HFF-Myc (cell line): ENCODE measurements around the gene ESR1.
"Not testable (repeated sequence)": the region's sequence is repeated elsewhere in the genome, so short reads cannot be mapped to it uniquely, and the experiment has no call there.

ENCODE experiments used
- DNase-seq: peaks from one replicate; pipeline ENCODE4 v3.0.0-alpha.2; 2011; ENCODE audit warnings: low read depth; ENCODE audit errors: extremely low read depth
- H3K4me3 ChIP-seq: replicated peaks from 2 replicates; pipeline ENCODE4 v1.5.1; 2011; ENCODE audit warnings: low read depth, mild to moderate bottlenecking, control low read depth, low read length
- TF ChIP-seq, protein P1 (sequence below): IDR thresholded peaks from 2 replicates; pipeline ENCODE4 v1.5.1; 2012; ENCODE audit warnings: mild to moderate bottlenecking, low read depth, low read length, control low read depth; ENCODE audit errors: missing control alignments

ESR1 gene

DNA sequence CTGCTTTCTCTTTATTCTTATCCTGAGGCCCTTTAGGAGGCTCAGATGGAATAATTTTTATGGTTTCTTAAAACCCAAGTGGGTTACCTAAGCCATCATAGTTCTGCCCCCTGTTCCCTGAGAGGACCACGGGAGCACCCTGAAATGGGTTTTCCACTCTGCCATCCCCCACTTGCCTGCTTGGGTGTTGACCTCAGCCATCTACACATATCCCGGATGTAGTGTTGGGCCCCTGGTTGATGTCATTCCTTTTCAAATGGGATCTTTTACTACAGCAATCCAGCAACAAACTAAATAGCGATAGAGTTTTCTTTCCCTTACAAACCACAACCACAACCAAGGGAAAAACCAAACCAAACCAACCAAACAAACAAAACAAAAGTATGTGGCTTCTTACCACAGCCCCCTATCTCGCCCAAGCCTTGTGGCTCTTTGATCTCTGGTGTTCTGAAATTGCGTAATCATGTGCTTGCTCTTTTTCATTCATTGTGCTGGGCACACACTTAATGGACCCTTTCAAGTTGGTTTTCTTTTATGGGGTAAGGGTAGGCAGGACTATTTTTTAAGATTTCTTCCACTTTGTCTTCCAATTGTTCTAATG, 154.9 kb downstream of the ESR1 start:
- DNase-seq = no peak

DNA sequence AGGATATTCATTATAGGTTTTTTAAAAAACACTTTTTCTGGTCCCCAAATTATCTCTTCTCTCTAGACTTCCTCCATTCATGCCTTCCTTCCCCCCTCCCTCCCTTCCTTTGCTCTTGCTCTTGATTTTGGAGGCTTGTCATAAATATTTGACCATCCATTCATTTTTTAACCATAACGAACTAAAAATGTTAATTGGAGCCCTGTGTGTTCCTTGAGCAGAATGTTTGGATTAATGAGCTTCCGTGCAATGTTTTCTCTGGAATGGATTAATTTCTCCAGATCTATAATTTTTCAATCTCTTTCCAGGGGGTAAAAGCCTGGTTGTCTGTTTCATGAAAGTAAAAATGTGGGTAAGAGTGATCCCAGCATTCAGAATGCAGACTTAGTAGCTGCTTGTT, 155.5 kb downstream of the ESR1 start:
- TF ChIP-seq, protein P1, sequence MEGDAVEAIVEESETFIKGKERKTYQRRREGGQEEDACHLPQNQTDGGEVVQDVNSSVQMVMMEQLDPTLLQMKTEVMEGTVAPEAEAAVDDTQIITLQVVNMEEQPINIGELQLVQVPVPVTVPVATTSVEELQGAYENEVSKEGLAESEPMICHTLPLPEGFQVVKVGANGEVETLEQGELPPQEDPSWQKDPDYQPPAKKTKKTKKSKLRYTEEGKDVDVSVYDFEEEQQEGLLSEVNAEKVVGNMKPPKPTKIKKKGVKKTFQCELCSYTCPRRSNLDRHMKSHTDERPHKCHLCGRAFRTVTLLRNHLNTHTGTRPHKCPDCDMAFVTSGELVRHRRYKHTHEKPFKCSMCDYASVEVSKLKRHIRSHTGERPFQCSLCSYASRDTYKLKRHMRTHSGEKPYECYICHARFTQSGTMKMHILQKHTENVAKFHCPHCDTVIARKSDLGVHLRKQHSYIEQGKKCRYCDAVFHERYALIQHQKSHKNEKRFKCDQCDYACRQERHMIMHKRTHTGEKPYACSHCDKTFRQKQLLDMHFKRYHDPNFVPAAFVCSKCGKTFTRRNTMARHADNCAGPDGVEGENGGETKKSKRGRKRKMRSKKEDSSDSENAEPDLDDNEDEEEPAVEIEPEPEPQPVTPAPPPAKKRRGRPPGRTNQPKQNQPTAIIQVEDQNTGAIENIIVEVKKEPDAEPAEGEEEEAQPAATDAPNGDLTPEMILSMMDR = no peak
- no peak for DNase-seq

More for the DNA sequence above, 154.9 kb downstream of the ESR1 start:
- no peak overlapping the region for H3K4me3 ChIP-seq
- TF ChIP-seq, protein P1 = no peak

DNA sequence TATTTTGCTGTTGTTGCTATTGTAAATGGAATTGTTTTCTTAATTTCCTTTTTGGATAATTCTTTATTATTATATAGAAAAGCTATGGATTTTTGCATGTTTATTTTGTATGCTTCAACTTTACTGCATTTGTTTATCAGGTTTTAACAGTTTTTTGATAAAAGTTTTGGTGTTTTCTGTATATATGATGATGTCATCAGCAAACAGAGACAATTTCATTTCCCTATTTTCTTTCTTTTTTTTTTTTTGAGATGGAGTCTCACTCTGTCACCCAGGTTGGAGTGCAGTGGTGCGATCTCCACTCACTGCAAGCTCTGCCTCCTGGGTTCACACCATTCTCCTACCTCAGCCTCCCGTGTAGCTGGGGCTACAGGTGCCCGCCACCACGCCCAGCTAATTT, 156.9 kb downstream of the ESR1 start:
- H3K4me3 ChIP-seq, DNase-seq: not testable (repeated sequence)

More for the DNA sequence above, 155.5 kb downstream of the ESR1 start:
- H3K4me3 ChIP-seq = no peak overlapping the region

DNA sequence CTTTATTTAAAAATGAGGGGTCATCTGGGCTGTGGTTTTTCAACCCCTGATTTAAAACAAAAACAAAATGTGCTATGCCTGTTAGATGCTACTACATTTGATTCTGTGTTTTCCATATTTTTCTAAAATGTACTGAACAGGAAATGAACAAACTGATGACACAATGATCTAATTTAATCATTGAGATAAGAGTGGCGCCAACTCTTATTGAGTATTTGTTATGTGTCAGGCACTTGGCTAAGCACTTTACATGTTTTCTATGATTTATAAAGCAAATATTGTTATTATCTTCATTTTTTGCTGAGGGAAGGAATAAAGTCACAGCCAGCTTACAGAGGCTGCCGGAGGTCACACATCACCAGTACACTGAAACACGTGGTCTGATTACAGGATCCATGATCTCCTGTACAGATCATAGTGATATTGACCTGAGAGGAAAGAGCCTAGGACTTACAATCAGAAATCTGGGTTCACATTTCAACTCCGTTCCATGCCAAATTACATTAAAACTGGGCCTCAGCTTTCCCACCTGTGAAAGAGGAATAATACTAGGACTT, 166.7 kb downstream of the ESR1 start:
- no peak overlapping the region for H3K4me3 ChIP-seq
- DNase-seq = no peak
- TF ChIP-seq, protein P1 = no peak

DNA sequence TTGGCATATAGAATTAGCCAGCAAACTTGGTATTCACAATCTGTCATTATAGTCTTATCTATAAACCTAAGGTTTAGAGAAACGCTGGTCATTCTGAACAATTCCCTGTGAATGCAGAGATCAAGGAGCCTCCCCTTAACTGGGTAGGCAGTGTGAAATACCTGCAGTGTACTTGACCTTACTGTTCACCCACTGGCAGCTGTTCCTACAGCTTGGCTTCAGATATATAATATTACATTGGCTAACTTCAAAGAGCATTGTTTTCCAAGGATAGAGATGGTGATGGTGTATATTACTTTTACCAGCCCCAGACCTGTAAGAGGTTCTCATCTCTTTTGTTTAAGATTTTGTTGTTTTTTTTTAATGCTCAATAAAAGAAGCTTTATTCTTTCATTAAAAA, 168.3 kb downstream of the ESR1 start:
- no peak overlapping the region for H3K4me3 ChIP-seq
- DNase-seq = no peak
- TF ChIP-seq, protein P1 = no peak

DNA sequence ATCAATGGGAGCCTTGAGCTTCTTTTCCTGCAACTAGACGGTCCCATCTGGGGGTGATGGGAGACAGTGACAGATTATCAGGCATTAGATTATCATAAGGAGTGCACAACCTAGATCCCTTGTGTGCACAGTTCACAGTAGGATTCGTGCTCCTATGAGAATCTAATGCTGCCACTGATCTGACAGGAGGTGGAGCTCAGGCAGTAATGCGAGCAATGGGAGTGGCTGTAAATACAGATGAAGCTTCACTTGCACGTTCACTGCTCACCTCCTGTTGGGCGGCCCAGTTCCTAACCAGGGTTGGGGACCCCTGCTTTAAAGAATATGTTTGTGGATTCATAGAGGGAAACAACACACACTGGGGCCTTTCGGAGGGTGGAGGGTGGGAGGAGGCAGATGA, 180.7 kb downstream of the ESR1 start:
- H3K4me3 ChIP-seq, DNase-seq: not testable (repeated sequence)

DNA sequence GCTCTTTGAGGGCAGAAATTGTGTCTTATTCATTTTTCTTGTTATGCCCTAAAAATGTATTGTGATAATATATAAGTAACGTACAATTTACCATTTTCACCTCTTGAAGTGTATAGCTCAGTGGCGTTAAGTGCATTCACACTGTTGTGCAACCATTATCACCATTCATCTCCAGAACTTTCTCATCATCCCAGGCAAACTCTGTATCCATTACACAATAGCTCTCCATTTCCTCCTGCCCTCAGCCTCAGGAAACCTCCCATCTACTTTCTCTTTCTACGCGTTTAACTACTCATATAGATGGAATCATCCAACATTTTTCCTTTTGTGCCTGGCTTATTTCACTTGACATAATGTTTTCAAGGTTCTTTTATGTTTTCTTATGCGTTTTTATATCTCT, 184.6 kb downstream of the ESR1 start:
- DNase-seq = no peak
- H3K4me3 ChIP-seq = no peak overlapping the region
- TF ChIP-seq, protein P1 = no peak

DNA sequence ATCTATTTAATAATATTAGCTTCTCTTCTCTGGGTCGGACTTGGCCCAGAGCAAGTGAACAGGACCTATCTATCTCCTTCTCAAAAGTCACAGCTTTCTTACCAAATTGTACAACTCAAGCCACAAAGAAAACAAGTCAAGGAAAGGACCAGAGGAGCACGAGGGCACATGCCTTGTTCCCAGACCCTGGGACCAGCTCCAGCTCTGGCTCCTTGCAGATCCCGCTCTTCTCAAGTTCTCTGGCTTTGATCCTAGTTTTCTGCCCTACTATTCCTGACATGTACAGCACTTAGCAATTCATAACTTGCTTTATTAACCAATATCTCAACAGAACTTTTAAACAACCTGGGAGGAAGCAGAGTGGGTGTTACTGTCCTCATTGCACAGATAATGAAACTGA, 185.9 kb downstream of the ESR1 start:
- H3K4me3 ChIP-seq = no peak overlapping the region
- no peak for DNase-seq
- TF ChIP-seq, protein P1 = no peak
